ENCODE measurements around the gene DNHD1. TPM values are rescaled to one million over a fixed set of nuclear protein-coding genes. Genes with fewer than 3 reads are reported as not detected.
A peak's percentile ranks its signal among the peaks of the same experiment; 100 is the strongest.

DNHD1 gene
- total and polyA plus RNA-seq, 9 of the 15 experiments (the other 6 are each of a cell fraction or from before 2014, with no cell fraction given): 0.82 to 9.7 (median 3.8) TPM

DNA sequence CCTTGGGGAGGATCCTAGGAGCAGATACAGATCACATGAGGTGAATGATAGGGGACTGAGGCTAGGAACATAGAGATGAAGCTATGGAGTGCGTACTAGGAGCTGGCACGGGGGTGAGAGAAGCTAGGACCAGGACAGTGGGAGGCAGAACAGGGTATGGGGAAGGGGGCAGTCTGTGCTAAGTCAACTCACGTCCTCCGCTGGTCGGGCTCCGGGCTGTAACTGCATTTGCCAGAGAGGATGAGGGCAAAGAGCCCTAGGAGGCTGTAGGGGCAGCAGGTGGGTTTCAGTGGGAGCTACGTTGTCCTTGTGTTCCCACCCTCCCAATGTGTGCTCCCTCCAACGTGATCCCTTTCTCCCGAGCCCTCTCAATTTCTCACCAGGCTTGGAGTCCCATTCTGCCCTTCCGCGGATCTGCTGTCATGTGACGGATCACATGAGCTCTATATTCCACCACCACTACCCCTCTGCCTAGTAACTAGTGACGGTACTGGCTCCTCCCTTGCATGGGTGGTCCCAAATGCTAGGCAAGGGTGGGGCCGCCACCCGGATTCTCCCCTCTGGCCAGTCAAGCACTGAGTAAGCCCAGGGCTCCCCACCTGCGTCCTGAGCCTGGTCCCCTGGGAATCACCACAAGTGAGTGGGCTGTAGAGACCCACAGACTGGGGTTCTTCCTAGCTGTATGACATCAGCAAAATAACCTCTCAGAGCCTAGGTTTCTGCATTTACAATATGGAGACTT lies 122.1 kb downstream of the DNHD1 start, which contains the start of gene TPP1 (continued):
- TF ChIP-seq, protein P1, sequence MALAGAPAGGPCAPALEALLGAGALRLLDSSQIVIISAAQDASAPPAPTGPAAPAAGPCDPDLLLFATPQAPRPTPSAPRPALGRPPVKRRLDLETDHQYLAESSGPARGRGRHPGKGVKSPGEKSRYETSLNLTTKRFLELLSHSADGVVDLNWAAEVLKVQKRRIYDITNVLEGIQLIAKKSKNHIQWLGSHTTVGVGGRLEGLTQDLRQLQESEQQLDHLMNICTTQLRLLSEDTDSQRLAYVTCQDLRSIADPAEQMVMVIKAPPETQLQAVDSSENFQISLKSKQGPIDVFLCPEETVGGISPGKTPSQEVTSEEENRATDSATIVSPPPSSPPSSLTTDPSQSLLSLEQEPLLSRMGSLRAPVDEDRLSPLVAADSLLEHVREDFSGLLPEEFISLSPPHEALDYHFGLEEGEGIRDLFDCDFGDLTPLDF (CRISPR knock-in tag; IDR thresholded peaks at IDR 0.05): no peak; the same call in 1 of the 2 replicates
- TF ChIP-seq, protein P2, sequence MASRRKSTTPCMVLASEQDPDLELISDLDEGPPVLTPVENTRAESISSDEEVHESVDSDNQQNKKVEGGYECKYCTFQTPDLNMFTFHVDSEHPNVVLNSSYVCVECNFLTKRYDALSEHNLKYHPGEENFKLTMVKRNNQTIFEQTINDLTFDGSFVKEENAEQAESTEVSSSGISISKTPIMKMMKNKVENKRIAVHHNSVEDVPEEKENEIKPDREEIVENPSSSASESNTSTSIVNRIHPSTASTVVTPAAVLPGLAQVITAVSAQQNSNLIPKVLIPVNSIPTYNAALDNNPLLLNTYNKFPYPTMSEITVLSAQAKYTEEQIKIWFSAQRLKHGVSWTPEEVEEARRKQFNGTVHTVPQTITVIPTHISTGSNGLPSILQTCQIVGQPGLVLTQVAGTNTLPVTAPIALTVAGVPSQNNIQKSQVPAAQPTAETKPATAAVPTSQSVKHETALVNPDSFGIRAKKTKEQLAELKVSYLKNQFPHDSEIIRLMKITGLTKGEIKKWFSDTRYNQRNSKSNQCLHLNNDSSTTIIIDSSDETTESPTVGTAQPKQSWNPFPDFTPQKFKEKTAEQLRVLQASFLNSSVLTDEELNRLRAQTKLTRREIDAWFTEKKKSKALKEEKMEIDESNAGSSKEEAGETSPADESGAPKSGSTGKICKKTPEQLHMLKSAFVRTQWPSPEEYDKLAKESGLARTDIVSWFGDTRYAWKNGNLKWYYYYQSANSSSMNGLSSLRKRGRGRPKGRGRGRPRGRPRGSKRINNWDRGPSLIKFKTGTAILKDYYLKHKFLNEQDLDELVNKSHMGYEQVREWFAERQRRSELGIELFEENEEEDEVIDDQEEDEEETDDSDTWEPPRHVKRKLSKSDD (conservative IDR thresholded peaks at IDR 0.05; ENCODE audit: low read length): no peak
- no peak for TF ChIP-seq MTF1 (CRISPR knock-in tag; IDR thresholded peaks at IDR 0.05; ENCODE audit: borderline replicate concordance)
- no peak for TF ChIP-seq IRF2 (CRISPR knock-in tag; IDR thresholded peaks at IDR 0.05)
- no peak for TF ChIP-seq DIDO1 (tag; IDR thresholded peaks at IDR 0.05; ENCODE audit: low read depth)
- TF ChIP-seq, protein P3, sequence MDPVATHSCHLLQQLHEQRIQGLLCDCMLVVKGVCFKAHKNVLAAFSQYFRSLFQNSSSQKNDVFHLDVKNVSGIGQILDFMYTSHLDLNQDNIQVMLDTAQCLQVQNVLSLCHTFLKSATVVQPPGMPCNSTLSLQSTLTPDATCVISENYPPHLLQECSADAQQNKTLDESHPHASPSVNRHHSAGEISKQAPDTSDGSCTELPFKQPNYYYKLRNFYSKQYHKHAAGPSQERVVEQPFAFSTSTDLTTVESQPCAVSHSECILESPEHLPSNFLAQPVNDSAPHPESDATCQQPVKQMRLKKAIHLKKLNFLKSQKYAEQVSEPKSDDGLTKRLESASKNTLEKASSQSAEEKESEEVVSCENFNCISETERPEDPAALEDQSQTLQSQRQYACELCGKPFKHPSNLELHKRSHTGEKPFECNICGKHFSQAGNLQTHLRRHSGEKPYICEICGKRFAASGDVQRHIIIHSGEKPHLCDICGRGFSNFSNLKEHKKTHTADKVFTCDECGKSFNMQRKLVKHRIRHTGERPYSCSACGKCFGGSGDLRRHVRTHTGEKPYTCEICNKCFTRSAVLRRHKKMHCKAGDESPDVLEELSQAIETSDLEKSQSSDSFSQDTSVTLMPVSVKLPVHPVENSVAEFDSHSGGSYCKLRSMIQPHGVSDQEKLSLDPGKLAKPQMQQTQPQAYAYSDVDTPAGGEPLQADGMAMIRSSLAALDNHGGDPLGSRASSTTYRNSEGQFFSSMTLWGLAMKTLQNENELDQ (CRISPR knock-in tag; IDR thresholded peaks at IDR 0.05; ENCODE audit: borderline replicate concordance): no peak
- no peak for TF ChIP-seq RBM22 (IDR thresholded peaks at IDR 0.05; ENCODE audit: low read depth, low read length, poor library complexity, severe bottlenecking)
- TF ChIP-seq NCOA4 (IDR thresholded peaks at IDR 0.05; ENCODE audit: partially characterized antibody): no peak
- TF ChIP-seq KDM5B (IDR thresholded peaks at IDR 0.05; ENCODE audit: insufficient replicate concordance, low read depth, low read length): peak; percentile 53
- TF ChIP-seq, protein P4, sequence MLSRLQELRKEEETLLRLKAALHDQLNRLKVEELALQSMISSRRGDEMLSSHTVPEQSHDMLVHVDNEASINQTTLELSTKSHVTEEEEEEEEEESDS (CRISPR knock-in tag; IDR thresholded peaks at IDR 0.05): no peak
- TF ChIP-seq ZFP36 (IDR thresholded peaks at IDR 0.05; ENCODE audit: low read depth, low read length, partially characterized antibody): no peak
- no peak for TF ChIP-seq RFX1 (IDR thresholded peaks at IDR 0.05)
- no peak for TF ChIP-seq ETV6 (IDR thresholded peaks at IDR 0.05; ENCODE audit: borderline replicate concordance in 1 of 2, low read depth in 2 of 2, low read length in 1 of 2)
- no peak for TF ChIP-seq ETV6 (CRISPR knock-in tag; IDR thresholded peaks at IDR 0.05; ENCODE audit: borderline replicate concordance)
- no peak for TF ChIP-seq GATAD2A (IDR thresholded peaks at IDR 0.05)
- TF ChIP-seq ZNF507 (tag; conservative IDR thresholded peaks at IDR 0.05): no peak
- no peak for TF ChIP-seq LEF1 (IDR thresholded peaks at IDR 0.05)
- no peak for TF ChIP-seq IRF1 (CRISPR knock-in tag; IDR thresholded peaks at IDR 0.05; ENCODE audit: borderline replicate concordance)
- 0 out of 2 replicates have a peak, but pooled peaks have one; percentile 17 for TF ChIP-seq L3MBTL2 (IDR thresholded peaks at IDR 0.05)
- peak; percentile 18; the same call in 1 of the 2 replicates for TF ChIP-seq NFE2 (IDR thresholded peaks at IDR 0.05; ENCODE audit: low read depth)
- TF ChIP-seq ZNF584 (CRISPR knock-in tag; IDR thresholded peaks at IDR 0.05; ENCODE audit: low read depth): no peak
